Inflammatory macrophage (primary cell): ENCODE data around the gene SLC44A1.
A peak's percentile ranks its signal among the peaks of the same experiment; 100 is the strongest.

ENCODE experiments used
- DNase-seq, 2 donors: peaks; one replicate each; pipeline ENCODE4 v3.0.0-alpha.2; 2020 to 2022

The SLC44A1 gene

GRCh38 chr9:105305856-105306255 lies 61.4 kb downstream of the SLC44A1 start:
- peak; percentile 44 to 48 for DNase-seq

DNA sequence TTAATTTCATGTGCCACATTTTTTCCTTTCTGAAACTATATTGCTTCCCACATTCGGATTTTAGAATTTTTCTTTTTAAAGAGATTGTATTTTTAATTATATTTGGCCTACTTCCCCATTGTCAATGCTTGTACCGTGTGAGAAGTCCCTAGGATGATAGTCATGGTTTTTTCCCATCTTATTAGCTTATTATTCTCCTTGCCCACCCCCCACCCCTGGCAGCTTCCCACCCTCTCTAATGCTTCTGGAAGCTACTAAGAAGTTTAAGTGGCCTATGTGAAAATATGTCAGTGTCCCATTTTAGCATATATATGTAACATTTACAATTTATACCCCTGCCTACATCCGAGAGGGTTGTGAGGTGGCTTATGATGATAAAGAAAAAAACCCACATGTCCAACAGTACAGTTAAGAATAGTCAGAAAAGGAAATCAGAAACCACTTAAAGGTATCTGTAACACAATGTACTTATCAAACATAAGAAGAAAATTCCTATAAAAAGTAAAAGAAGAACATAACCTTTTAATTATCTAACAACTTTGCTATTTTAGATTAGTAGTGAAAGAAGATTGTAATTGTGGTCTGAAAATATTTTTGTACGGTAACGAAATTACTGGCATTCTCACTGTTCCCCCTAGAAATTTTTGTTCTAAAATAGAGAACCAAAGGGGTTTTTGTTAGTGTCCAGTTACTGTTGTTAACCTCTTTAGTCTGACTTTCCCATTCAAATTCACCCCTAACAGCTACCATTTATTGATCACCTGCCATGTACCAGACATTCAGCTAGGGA lies 62.1 kb downstream of the SLC44A1 start:
- DNase-seq = no peak

GRCh38 chr9:105307591-105308130 lies 63.2 kb downstream of the SLC44A1 start:
- DNase-seq = no peak

DNA sequence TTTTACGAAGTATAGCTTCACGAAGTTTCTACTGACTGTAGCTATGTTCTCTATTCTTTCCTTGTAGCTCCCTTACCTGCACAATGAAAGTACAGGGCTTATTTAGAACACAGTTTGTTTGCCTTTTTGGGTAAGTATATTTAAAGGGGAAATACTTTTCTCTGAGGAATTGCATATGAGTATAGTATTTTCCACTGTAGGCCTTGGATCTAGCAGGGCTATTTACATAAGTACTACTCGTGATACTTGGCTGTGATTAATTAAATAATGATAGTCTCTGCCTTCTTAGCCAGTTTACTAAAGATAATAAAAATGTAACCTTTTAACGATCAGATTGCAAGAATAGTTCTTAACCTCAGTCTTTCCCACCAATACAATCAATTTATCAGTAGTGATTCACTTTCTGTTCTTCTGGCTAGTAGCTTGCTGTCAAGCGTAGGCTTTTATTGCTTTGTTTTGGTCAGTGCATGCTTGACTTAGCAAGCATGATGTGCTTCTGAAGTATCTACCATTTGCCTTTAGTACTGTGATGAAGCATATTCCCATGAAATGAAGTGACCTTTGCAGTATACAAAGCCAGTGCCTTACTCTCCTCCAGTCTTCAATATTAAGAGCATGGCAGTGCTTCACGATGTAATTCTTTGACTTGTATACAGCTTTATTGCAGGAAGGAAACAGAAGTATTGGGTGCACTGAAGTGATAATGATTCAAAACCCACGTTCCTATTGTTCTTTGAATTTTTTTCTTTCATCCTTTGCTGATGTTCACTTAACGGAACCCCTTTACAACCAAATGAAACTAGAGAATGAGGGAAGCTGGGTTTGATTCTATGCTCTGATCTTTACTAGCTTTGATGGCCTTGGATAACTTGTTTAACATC lies 64.2 kb downstream of the SLC44A1 start:
- DNase-seq = no peak

DNA sequence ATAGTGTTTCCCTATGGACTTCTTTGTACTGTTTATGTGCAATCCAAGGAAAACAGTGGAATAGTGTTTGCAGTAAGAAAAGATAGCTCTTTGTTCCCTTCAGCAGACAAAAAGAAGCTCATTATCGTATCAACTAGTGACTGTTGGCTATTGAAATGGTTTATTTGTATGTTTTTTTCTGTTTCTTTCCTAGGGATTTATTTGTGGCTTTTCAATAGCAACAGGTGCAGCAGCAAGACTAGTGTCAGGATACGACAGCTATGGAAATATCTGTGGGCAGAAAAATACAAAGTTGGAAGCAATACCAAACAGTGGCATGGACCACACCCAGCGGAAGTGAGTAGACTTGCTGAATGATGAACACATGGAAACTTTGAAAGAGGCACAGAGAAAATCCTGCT lies 65.1 kb downstream of the SLC44A1 start:
- peak in 1 of 2 donors; percentile 17 for DNase-seq

DNA sequence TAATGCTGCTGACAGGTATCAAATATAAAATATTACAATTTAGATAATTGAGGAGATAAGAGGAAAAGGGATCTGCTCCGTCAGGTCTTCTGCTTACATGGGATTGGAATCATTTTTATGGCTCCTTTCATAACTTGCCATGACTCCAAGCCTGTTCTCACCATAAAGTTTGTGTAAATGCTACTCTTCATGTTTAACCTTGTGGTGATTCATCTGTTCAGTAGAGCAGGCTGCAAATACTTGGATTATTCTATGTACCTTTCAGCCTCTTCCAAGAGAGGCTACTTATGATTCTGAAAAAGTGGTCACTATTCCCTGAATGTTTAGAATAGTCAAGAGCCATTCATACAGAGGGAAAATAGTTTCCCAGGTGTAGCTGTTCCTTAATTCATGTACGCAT lies 66.9 kb downstream of the SLC44A1 start:
- DNase-seq = no peak

GRCh38 chr9:105313238-105313637 lies 68.8 kb downstream of the SLC44A1 start:
- DNase-seq = no peak

- DNase-seq = no peak
Observed at GRCh38 chr9:105316703-105317102, 72.3 kb downstream of the SLC44A1 start.

GRCh38 chr9:105318729-105319191 lies 74.3 kb downstream of the SLC44A1 start:
- DNase-seq = no peak

DNA sequence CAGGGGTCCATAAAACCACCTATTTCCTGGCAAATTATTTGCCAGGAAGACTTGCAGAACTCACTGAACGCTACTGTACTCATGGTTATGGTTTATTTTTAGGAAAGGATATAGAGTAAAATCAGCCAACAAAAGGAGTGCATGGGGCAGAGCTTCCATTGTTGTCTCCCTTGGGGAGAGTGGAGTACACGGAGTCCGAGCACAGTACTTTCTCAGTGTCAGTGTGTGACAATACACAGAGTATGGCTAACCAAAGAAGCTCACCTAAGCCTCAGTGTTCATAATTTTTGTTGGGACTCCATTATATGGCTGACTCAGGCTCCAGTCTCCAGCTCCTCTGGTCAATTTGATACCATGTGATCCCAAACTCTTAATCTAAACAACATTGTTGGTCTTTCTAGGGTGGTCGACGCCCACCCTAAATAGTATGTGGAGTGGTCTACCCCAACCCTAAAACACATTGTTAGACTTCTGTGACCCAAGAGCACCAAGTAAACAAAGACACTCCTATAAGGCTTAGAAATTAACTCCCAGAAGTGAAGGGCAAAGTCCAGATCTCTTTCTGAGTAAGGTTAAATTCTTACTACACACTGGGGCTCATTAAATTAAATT lies 74.9 kb downstream of the SLC44A1 start:
- DNase-seq = no peak

DNA sequence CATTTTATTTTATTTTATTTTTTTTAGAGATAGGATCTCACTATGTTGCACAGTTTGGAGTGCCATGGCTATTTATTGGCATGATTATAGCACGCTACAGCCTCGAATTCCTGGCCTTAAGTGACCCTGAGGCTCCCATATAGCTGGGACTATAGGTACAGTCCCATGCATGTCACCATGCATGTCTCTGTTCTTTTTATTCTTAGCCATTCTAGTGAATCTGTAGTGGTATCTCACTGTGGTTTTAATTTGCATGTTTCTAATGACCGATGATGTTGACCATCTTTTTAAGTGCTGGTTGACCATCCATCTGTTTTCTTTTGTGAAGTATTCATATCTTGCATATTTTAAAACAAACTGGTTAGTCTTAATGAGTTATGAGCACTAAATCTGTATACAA lies 76.1 kb downstream of the SLC44A1 start:
- DNase-seq = no peak

- no peak for DNase-seq
Observed at GRCh38 chr9:105328296-105328695, 83.8 kb downstream of the SLC44A1 start.

DNA sequence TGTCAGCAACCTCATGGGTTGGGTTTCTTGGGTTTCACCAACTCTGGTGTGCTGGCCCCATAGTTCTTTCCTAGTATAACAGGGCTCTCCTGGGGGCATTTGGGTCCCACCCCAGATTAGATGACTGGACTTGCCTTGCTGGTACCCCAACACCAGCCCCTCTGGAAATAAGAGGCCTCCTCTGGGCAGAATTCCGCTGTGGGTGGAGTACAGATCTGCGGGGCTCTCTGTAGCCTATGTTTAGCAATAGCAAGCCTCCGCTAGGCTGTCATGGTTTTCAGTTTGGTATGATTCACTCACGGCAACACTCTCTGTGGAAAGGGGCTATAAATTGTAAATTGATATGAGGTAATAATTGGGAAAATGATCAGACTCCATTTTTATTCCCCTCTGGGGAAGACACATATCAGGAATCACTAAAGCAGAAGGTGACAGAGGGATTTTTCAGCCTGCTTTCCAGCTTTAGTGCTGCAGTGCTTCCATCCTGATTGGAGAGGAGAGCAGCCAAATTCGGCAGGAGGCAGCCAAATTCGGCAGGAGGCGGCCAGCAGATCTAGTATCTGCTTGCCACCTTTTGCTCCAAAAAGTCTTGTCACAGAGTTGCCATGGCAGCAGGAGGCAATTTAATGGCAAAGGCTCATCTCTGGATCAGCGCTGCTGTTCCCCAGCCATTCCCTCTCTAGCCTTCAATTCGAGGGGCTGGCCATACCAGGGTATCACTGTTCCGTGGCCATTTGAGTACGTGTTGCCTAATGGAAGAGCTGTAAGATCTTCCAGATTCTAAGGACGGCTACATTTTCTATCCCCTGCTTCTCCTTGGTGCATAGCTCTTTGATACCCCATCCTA lies 84.6 kb downstream of the SLC44A1 start:
- DNase-seq = no peak

GRCh38 chr9:105329719-105330062 lies 85.2 kb downstream of the SLC44A1 start:
- DNase-seq = peak in 1 of 2 donors; percentile 15

DNA sequence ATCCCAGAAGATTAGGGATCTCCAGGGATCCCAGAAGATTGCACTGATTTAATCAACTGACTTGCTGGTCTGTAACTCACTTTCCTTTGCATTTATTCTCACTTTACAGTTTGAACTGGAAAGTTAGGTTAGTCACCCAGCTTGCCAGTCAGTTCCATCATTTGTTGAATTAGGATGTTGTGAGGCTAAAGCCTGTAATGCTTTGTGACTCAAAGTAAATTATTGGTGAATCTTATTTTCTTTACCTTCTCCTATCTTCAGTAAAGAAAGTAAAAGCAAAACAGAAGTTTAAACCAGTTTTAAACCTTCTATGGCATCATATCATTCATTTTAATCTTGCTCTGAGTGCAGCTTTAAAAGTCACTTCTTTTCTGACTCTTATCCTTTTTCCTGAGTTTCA lies 85.8 kb downstream of the SLC44A1 start:
- DNase-seq = no peak

DNA sequence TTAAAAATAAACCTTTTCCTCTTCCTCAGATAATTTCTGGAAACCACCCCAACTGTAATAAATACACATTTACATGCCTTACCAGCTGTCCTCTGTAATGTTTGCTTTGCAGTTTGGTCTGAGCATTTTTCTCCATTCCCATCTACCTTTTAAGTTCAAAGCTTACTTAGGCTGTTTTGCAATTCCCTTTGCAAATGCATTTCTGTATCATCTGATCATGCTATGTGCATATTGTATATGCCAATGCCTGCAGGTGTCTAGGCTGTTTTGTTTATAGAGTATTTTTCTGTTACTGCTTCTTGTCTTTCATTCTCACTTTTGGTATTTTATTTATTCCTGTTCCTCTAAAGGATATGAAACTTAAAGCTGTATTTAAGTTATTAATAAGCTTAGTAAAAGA lies 86.3 kb downstream of the SLC44A1 start:
- DNase-seq = no peak

DNA sequence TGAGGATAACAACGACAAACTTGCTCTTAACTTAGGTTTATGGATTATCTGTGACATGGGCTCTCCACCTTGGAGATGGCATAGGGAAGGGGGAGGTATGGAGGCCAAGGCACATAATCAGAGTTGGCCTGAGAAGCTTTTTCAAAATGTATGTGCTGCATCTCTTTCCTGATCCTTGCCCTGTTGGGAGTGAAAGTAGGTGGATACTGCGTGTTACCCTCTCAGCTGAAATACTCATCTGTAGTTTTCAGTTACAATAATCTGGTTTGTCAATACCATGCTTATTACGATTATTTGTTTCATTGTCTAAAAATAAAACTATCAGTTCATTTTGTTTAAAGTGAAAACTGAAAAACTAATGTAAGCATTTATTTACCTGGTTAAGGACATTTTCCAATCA lies 86.7 kb downstream of the SLC44A1 start:
- DNase-seq = no peak

- DNase-seq = no peak
Observed at GRCh38 chr9:105331755-105332154, 87.3 kb downstream of the SLC44A1 start.

DNA sequence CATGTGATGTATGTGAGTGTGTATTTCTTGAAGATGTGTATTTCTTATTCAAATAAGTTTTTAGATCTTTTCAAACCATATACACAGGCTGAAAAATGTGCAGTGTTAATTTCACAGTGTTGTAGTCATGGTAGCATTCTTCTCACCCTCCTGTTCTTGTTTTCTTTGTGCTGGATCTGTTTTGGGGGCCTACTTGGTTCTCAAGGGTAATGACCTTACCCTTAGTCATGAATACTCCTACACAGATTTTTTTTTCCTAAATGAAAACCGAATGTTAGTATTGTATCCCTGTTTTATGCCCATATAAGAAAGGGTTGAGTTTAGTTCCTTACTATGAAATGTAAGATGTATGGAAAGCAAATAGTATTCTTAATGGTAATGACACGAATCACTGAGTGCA lies 88.0 kb downstream of the SLC44A1 start:
- DNase-seq = no peak

GRCh38 chr9:105333076-105333475 lies 88.6 kb downstream of the SLC44A1 start:
- no peak for DNase-seq

- DNase-seq = no peak
Observed at GRCh38 chr9:105333811-105334210, 89.4 kb downstream of the SLC44A1 start.

GRCh38 chr9:105338308-105338707 lies 93.9 kb downstream of the SLC44A1 start:
- no peak for DNase-seq
